Endodermal cell (in vitro differentiated cells): ENCODE data around the gene IL19. TPM values are rescaled to one million over a fixed set of nuclear protein-coding genes. Genes with fewer than 3 reads are reported as not detected.

Experiments used
- DNase-seq: peaks from one replicate; pipeline ENCODE4 v3.0.0-alpha.2; 2017
- H3K27ac ChIP-seq: 2 replicates; pipeline ENCODE4 v1.5.1; 2013; ENCODE audit warnings: mild to moderate bottlenecking, low read depth, low read length, moderate library complexity
- H3K27me3 ChIP-seq: 2 replicates; pipeline ENCODE4 v1.6.1; 2013; ENCODE audit warnings: mild to moderate bottlenecking, low read length, moderate library complexity; ENCODE audit not compliant: insufficient read depth, control insufficient read depth, poor library complexity, severe bottlenecking
- H3K36me3 ChIP-seq: 2 replicates; pipeline ENCODE4 v1.7.0; 2013; ENCODE audit warnings: mild to moderate bottlenecking, low read length, moderate library complexity; ENCODE audit not compliant: control insufficient read depth, insufficient read depth
- H3K4me1 ChIP-seq: one replicate; pipeline ENCODE4 v1.7.0; 2013; ENCODE audit warnings: low read length; ENCODE audit not compliant: control insufficient read depth, insufficient read depth
- H3K4me3 ChIP-seq: 2 replicates; pipeline ENCODE4 v1.5.1; 2013; ENCODE audit warnings: mild to moderate bottlenecking, low read length, moderate library complexity
- H3K9ac ChIP-seq: 2 replicates; pipeline ENCODE4 v1.6.1; 2013; ENCODE audit warnings: mild to moderate bottlenecking, low read length, moderate library complexity; ENCODE audit not compliant: poor library complexity, severe bottlenecking; ENCODE audit errors: extremely low read depth
- H3K9me3 ChIP-seq: 2 replicates; pipeline ENCODE4 v1.6.1; 2013; ENCODE audit warnings: mild to moderate bottlenecking, low read length, moderate library complexity; ENCODE audit not compliant: control insufficient read depth
- H3K27ac Mint-ChIP-seq: 2 replicates; pipeline ENCODE4 v1.8.0; 2020; ENCODE audit warnings: mixed read lengths
- H3K27me3 Mint-ChIP-seq: 2 replicates; pipeline ENCODE4 v1.8.0; 2021; ENCODE audit warnings: mild to moderate bottlenecking, mixed read lengths; ENCODE audit not compliant: insufficient read depth
- H3K36me3 Mint-ChIP-seq: 2 replicates; pipeline ENCODE4 v1.8.0; 2020; ENCODE audit warnings: low read depth, mixed read lengths
- H3K4me1 Mint-ChIP-seq: 2 replicates; pipeline ENCODE4 v1.8.0; 2020; ENCODE audit warnings: mixed read lengths
- H3K4me3 Mint-ChIP-seq: 2 replicates; pipeline ENCODE4 v1.8.0; 2020; ENCODE audit warnings: mild to moderate bottlenecking, moderate library complexity, mixed read lengths
- H3K9me3 Mint-ChIP-seq: 2 replicates; pipeline ENCODE4 v1.8.0; 2020; ENCODE audit warnings: mild to moderate bottlenecking, mixed read lengths
- WGBS, 2 experiments: methylation state at CpG; one replicate each; pipeline versions ENCODE4 v1.1.5 to v1.1.7; 2013; ENCODE audit warnings: missing lambda C conversion rate in 2 of 2, mixed read lengths in 1 of 2; ENCODE audit not compliant: insufficient coverage in 1 of 2, insufficient read length in 1 of 2; 5-methylcytosine and 5-hydroxymethylcytosine counted together
- total RNA-seq, 2 donors: library from RNA; stranded (reverse); fragmentation: NEBNext Ultra II Directional in 1 of 2; extraction: Animal tissue kit (Norgen Biotek cat#: 25700) in 1 of 2; gene quantifications; 2 replicates in 1 of 2; 3 replicates in 1 of 2; pipeline ENCODE4 v1.2.1, GENCODE V29; 2021
- TF ChIP-seq, protein P1 (sequence below): fragments of 200-600 bp; sonication (generic); conservative IDR thresholded peaks from 2 replicates; pipeline ENCODE4 v1.5.0; 2021; ENCODE audit warnings: antibody characterized with exemption, mild to moderate bottlenecking

Gene IL19
- total RNA-seq, 2 donors from 2014 or later = not detected

DNA sequence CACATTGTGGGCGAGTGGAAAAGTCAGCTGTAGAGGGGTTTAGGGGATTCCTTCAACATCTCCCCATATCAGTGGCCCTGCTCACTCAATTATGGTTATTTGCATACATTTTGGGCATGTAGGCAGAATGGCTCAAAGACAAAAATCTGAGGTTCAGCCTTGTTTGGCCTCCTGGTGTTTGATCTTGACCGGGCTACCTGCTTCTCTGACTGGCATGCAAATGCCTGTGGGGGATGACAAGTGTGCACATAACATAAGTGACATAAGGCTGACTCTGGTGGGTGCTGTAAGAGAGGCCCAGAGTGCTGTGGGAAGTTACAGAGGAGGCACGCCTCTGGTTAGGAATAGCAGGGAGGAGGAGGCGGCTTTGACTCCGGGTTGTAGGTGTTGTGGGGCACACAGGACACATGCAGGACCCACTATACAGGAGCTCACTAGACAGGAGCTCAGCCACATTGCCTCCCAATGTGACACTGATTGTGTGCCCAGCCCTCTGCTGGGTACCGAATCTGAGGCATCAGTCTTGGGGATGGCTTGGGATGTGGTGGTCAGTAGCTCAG is 29.4 kb upstream of the IL19 start:
- no peak overlapping the region for H3K27ac Mint-ChIP-seq
- H3K4me1 ChIP-seq = peaks cover 3% of the 10 kb centered on the region
- no peaks in the 10 kb centered on the region for H3K36me3 Mint-ChIP-seq
- H3K27me3 ChIP-seq = no peaks in the 10 kb centered on the region
- H3K27ac ChIP-seq = no peak overlapping the region
- no peaks in the 10 kb centered on the region for H3K9me3 Mint-ChIP-seq
- TF ChIP-seq, protein P1, sequence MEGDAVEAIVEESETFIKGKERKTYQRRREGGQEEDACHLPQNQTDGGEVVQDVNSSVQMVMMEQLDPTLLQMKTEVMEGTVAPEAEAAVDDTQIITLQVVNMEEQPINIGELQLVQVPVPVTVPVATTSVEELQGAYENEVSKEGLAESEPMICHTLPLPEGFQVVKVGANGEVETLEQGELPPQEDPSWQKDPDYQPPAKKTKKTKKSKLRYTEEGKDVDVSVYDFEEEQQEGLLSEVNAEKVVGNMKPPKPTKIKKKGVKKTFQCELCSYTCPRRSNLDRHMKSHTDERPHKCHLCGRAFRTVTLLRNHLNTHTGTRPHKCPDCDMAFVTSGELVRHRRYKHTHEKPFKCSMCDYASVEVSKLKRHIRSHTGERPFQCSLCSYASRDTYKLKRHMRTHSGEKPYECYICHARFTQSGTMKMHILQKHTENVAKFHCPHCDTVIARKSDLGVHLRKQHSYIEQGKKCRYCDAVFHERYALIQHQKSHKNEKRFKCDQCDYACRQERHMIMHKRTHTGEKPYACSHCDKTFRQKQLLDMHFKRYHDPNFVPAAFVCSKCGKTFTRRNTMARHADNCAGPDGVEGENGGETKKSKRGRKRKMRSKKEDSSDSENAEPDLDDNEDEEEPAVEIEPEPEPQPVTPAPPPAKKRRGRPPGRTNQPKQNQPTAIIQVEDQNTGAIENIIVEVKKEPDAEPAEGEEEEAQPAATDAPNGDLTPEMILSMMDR = no peak
- no peak overlapping the region for H3K4me3 ChIP-seq
- H3K36me3 ChIP-seq = no peaks in the 10 kb centered on the region
- H3K9me3 ChIP-seq = no peaks in the 10 kb centered on the region
- H3K4me1 Mint-ChIP-seq = peaks cover 12% of the 10 kb centered on the region
- H3K4me3 Mint-ChIP-seq = no peak overlapping the region
- H3K27me3 Mint-ChIP-seq = no peaks in the 10 kb centered on the region
- WGBS, 2 experiments = 94 to 98% methylated on average over 5 to 6 of the region's 6 CpGs
- DNase-seq = no peak
- no peak overlapping the region for H3K9ac ChIP-seq

- no peaks in the 10 kb centered on the region for H3K27me3 Mint-ChIP-seq
- Histone ChIP-seq H3K36me3 (no peaks in the 10 kb centered on the region), H3K9me3 (no peaks in the 10 kb centered on the region), H3K27me3 (no peaks in the 10 kb centered on the region), H3K4me3 (no peak overlapping the region), H3K27ac (no peak overlapping the region), H3K9ac (no peak overlapping the region), H3K4me1 (peaks cover 3% of the 10 kb centered on the region)
- TF ChIP-seq, protein P1 = no peak
- DNase-seq = no peak
- no peak overlapping the region for H3K4me3 Mint-ChIP-seq
- H3K27ac Mint-ChIP-seq = no peak overlapping the region
- 78 to 91% methylated on average over 7 to 13 of the region's 13 CpGs for whole genome bisulfite sequencing, 2 experiments
- H3K9me3 Mint-ChIP-seq = no peaks in the 10 kb centered on the region
- H3K4me1 Mint-ChIP-seq = peaks cover 8% of the 10 kb centered on the region
- no peaks in the 10 kb centered on the region for H3K36me3 Mint-ChIP-seq
Observed at GRCh38 chr1:206742719-206743383, 27.7 kb upstream of the IL19 start.

DNA sequence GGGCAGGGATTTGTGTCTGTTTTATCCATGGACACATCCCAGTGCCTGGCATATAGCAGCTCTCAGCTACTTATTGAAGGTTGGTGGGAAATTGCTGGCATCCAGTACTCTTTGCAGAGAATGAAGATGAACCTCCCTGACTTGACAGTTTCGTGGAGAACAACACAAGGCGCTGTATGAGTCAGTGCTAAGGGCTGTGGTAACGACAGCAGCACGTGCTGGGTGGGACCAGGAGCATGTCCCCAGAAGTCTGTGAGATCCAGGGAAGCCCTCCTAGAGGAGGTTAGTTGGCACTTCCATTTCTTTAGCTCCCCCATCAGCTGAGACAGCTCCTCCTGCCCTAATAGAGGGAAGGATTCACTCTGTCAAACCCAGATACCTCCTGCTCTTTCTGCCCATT is 25.9 kb upstream of the IL19 start:
- H3K27me3 Mint-ChIP-seq = no peaks in the 10 kb centered on the region
- H3K4me1 Mint-ChIP-seq = peaks cover 3% of the 10 kb centered on the region
- TF ChIP-seq, protein P1 = no peak
- no peaks in the 10 kb centered on the region for H3K36me3 Mint-ChIP-seq
- Histone ChIP-seq H3K4me3 (no peak overlapping the region), H3K27me3 (no peaks in the 10 kb centered on the region), H3K36me3 (no peaks in the 10 kb centered on the region), H3K9ac (no peak overlapping the region), H3K27ac (no peak overlapping the region), H3K9me3 (no peaks in the 10 kb centered on the region), H3K4me1 (no peaks in the 10 kb centered on the region)
- no peaks in the 10 kb centered on the region for H3K9me3 Mint-ChIP-seq
- no peak overlapping the region for H3K27ac Mint-ChIP-seq
- 80% methylated on average over 3 to 4 of the region's 4 CpGs for WGBS, 2 experiments
- no peak overlapping the region for H3K4me3 Mint-ChIP-seq
- DNase-seq = no peak
